HG03039 (cell line): ENCODE data around the gene SHISAL2A.
"Not testable (repeated sequence)": the region's sequence is repeated elsewhere in the genome, so short reads cannot be mapped to it uniquely, and the experiment has no call there.

Experiments used
- ATAC-seq: cut with Tn5 transposase; IDR thresholded peaks from one replicate; pipeline ENCODE4 v1.9.1; 2021; ENCODE audit warnings: mild to moderate bottlenecking, moderate library complexity; ENCODE audit not compliant: unreplicated experiment

SHISAL2A gene

GRCh38 chr1:52680353-52680752 is 47.4 kb downstream of the SHISAL2A start:
- ATAC-seq: no peak

GRCh38 chr1:52681136-52681535 is 48.2 kb downstream of the SHISAL2A start:
- ATAC-seq: no peak

- no peak for ATAC-seq
Observed at GRCh38 chr1:52683367-52683940, 50.5 kb downstream of the SHISAL2A start.

GRCh38 chr1:52684545-52684944 is 51.6 kb downstream of the SHISAL2A start:
- ATAC-seq: no peak

- not testable (repeated sequence) for ATAC-seq
Observed at GRCh38 chr1:52686261-52686751, 53.3 kb downstream of the SHISAL2A start.

- no peak for ATAC-seq
Observed at GRCh38 chr1:52686830-52687229, 53.9 kb downstream of the SHISAL2A start.

- ATAC-seq: no peak
Observed at GRCh38 chr1:52691821-52692220, 58.9 kb downstream of the SHISAL2A start.

- ATAC-seq: no peak
Observed at GRCh38 chr1:52692697-52693096, 59.7 kb downstream of the SHISAL2A start.

GRCh38 chr1:52693351-52693750 is 60.4 kb downstream of the SHISAL2A start:
- not testable (repeated sequence) for ATAC-seq

GRCh38 chr1:52693843-52694242 is 60.9 kb downstream of the SHISAL2A start:
- no peak for ATAC-seq

GRCh38 chr1:52695627-52696026 is 62.7 kb downstream of the SHISAL2A start:
- ATAC-seq: no peak

GRCh38 chr1:52697795-52698674 is 65.1 kb downstream of the SHISAL2A start, which contains the start of gene COA7:
Gene COA7, minus strand, starts transcription at chr1:52698347. Its CDS starts 21 bp downstream, at chr1:52698326.
- ATAC-seq: peak; percentile 48

GRCh38 chr1:52702886-52703787 is 70.2 kb downstream of the SHISAL2A start:
- peak; percentile 82 for ATAC-seq

GRCh38 chr1:52706136-52706670 is 73.2 kb downstream of the SHISAL2A start:
- ATAC-seq: no peak
